Fibroblast of mammary gland (primary cell): ENCODE data around the gene LDLRAD4.

Source experiments
- DNase-seq: peaks from one replicate; pipeline ENCODE4 v3.0.0-alpha.2; 2010; ENCODE audit warnings: low read depth
- H3K4me3 ChIP-seq: 2 replicates; pipeline ENCODE4 v1.5.1; 2011; ENCODE audit warnings: low read depth, mild to moderate bottlenecking, low read length, moderate library complexity; ENCODE audit not compliant: control insufficient read depth
- TF ChIP-seq, protein P1 (sequence below): conservative IDR thresholded peaks from 2 replicates; pipeline ENCODE4 v1.5.1; 2011; ENCODE audit warnings: low read depth, low read length, inconsistent platforms; ENCODE audit not compliant: control insufficient read depth, insufficient read depth

Gene LDLRAD4

GRCh38 chr18:13300796-13301195 lies 82.2 kb downstream of the LDLRAD4 start:
- DNase-seq: no peak
- H3K4me3 ChIP-seq: no peak overlapping the region
- TF ChIP-seq, protein P1, sequence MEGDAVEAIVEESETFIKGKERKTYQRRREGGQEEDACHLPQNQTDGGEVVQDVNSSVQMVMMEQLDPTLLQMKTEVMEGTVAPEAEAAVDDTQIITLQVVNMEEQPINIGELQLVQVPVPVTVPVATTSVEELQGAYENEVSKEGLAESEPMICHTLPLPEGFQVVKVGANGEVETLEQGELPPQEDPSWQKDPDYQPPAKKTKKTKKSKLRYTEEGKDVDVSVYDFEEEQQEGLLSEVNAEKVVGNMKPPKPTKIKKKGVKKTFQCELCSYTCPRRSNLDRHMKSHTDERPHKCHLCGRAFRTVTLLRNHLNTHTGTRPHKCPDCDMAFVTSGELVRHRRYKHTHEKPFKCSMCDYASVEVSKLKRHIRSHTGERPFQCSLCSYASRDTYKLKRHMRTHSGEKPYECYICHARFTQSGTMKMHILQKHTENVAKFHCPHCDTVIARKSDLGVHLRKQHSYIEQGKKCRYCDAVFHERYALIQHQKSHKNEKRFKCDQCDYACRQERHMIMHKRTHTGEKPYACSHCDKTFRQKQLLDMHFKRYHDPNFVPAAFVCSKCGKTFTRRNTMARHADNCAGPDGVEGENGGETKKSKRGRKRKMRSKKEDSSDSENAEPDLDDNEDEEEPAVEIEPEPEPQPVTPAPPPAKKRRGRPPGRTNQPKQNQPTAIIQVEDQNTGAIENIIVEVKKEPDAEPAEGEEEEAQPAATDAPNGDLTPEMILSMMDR: no peak

DNA sequence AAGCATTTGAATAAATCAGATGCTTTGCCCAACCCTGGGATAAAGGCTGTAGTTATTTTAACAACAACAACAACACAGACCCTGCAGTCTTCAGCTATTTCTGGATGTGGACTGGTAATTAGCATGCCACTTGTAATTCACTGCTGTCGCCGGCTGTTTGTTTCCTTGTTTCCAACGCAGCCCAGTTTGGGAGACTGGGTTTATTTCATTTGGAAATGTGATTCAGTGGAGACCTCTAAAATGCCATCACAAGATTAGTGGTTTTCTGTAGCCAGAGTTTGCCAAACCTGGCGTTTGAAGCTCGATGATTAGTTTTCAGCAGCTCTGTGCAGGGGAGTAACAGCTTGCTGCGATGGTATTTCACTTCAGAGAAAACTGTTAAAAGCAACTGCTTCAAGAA lies 83.5 kb downstream of the LDLRAD4 start:
- TF ChIP-seq, protein P1: no peak
- H3K4me3 ChIP-seq: no peak overlapping the region
- no peak for DNase-seq

DNA sequence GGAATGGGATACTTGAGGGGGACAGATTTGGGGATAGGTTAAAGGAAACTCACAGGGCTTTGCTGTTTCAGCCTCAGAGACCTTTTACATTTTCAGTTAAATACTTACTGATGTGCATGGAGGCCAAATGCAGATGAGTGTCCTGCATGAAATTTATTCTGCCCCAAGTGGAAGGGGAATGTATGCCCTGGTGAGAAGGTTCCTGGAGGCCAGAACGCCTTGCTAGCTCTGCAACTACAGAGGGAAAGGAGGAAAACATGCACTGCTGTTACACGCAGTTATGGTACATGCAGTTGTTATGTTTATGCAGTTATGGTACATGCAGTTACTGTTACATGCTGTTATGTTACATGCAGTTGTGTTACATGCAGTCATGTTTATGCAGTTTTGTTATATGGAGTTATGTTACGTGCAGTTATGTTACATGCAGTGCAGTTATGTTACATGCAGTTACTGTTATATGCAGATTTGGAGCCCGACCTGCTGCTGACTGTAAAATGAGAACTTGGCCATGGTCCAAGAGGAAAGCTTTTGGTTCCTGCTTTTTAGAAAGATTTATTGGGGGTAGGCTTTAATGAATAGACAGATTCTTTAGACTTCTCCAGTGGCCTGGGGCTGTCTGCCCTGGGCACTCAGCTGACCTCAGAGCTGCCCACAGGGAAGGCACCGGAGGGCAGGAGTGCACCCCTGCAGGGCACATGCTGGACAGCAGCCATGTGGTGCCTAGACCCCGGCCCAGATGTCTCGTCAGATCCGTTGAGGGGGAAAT lies 84.1 kb downstream of the LDLRAD4 start:
- no peak for DNase-seq

DNA sequence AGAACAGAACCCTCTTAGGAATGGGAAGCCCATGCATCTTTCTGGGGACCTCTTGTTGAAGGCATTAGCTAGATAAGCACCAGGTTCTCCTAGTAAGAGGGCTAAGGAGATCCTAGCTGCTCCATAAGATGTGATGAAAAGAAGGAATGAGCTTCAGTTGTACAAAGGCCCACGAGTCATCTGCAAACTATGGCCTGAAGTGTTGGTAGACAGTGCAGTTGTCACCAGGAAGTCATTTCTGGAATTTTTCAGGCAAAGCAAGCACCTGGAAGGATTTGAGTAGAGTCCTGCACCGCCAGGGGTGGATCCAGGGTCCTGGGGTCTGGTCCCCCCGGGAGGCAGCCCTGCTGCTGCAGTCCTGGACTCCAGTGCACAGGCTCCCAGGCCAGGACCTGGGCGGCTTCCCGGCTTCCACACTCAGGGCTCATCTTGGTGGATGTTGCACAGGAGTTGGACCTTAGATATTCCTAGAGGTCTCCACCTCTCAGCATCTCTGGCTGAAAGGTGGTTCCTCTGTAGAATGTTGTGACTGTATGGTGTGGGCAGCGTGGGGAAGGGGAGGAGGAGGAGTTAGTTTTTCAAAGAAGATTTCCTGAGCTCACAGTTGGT lies 85.3 kb downstream of the LDLRAD4 start:
- no peak for DNase-seq
- no peak overlapping the region for H3K4me3 ChIP-seq
- TF ChIP-seq, protein P1: no peak

More for the DNA sequence above, 84.1 kb downstream of the LDLRAD4 start:
- H3K4me3 ChIP-seq: no peak overlapping the region
- TF ChIP-seq, protein P1: no peak

DNA sequence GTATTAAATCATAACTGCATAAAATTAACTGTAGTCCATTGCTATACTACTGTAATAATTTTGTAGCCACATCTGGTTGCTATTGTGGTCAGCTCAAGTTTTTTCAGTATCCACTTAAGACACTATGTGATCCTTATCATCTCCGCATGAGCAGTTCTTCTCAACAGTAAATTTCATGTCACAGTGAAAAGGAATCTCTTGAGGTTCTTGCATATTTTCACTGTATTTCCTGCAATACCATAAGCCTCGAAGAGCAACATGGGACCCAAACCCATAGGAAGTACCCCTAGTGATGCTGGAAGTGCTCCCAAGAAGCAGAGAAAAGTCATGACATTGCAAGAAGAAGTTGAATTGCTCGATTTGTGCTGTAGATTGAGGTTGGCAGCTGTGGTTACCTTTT lies 86.7 kb downstream of the LDLRAD4 start:
- no peak for DNase-seq
- TF ChIP-seq, protein P1: no peak
- H3K4me3 ChIP-seq: no peak overlapping the region

- no peak overlapping the region for H3K4me3 ChIP-seq
- TF ChIP-seq, protein P1: no peak
- DNase-seq: no peak
Observed at GRCh38 chr18:13306583-13306982, 88.0 kb downstream of the LDLRAD4 start.
